Panc1 (cell line): ENCODE measurements around the gene FRY.

Experiments
- CTCF ChIP-seq: fragments of 450-650 bp; IDR thresholded peaks from 2 replicates; pipeline ENCODE4 v1.5.1; 2017; ENCODE audit warnings: mild to moderate bottlenecking
- POLR2AphosphoS5 ChIP-seq: IDR thresholded peaks from 2 replicates; pipeline ENCODE4 v1.6.1; 2012; ENCODE audit warnings: mild to moderate bottlenecking, low read depth, low read length, moderate library complexity
- REST ChIP-seq, 2 experiments: IDR thresholded peaks; 2 replicates each; pipeline ENCODE4 v1.6.1; 2011 to 2012; ENCODE audit warnings: low read depth in 2 of 2, control low read depth in 1 of 2, low read length in 1 of 2, mild to moderate bottlenecking in 1 of 2, moderate library complexity in 1 of 2; ENCODE audit not compliant: insufficient read depth in 1 of 2
- TCF7L2 ChIP-seq: IDR thresholded peaks from 2 replicates; pipeline ENCODE4 v1.6.1; 2011; ENCODE audit warnings: mild to moderate bottlenecking, low read depth, low read length, inconsistent platforms

GRCh38 chr13:32075170-32075851 is 43.7 kb downstream of the FRY start:
- no peak for TF ChIP-seq CTCF
- TF ChIP-seq TCF7L2: no peak
- TF ChIP-seq POLR2AphosphoS5: no peak
- no peak for TF ChIP-seq REST (IDR thresholded peaks at IDR 0.05; ENCODE audit: insufficient read depth in 1 of 2, low read depth in 2 of 2, low read length in 1 of 2)
